GM19372 (cell line): ENCODE results near the gene STK32C.

Experiments used
- ATAC-seq: cut with Tn5 transposase; IDR thresholded peaks from one replicate; pipeline ENCODE4 v1.9.1; 2021; ENCODE audit warnings: mild to moderate bottlenecking, low read depth, moderate library complexity; ENCODE audit not compliant: unreplicated experiment

The STK32C gene

DNA sequence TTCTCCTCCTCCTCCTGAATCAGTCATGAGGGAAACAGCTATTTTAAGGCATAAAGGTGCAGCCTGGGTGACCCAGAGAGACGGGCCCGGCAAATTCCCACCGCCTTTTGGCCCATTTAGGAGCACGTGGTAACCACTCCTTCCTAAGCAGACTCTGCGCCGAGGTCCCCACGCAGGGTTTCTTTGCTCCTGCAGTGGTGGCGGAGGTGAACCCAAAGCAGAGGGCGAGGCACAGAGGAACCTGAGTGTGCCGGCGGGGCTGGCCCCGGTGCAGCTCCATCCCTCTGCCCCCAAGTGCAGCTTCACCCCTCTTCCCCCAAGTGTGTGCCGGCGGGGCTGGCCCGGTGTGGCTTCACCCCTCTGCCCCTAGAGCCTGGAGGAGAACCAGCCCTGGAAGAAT is 70.4 kb downstream of the STK32C start:
- no peak for ATAC-seq

DNA sequence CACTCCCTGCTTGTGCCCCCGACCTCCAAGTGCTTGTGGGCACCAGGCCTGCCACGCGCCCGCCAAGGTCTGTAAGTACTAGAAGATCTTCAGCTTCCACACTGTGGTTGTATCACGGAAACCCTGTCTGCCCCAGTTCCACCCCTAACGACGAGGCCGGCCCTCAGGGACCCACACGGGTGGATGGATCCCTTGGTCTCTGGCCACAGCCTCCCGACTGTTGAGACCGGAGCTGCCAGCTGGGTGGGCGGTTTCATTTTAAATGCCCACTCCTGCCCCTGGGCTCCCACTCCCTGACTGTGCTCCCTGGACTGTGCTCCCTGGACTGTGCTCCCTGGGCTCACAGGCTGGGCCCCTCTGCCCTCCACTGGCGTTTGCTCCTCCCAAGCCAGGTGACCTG is 70.9 kb downstream of the STK32C start:
- ATAC-seq = no peak

DNA sequence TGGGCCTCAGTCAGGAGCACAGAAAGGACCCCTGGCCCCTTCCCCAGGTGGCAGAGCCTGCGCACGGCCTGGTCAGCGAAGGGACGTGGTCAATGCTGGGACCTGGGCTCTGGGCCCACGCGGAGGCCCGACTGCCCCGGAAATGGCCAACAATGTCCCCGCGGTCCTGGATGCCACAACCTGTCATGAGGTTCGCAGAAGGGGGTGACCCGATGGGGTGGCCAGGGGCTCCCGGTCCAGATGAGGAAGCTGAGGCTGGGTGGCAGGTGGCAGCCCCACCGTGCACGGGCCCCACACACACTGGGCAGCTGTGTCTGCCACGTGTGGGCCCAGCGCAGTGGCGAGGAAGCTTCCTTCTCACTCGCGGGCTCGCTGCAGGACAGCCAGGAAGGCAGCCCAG is 71.6 kb downstream of the STK32C start:
- no peak for ATAC-seq

DNA sequence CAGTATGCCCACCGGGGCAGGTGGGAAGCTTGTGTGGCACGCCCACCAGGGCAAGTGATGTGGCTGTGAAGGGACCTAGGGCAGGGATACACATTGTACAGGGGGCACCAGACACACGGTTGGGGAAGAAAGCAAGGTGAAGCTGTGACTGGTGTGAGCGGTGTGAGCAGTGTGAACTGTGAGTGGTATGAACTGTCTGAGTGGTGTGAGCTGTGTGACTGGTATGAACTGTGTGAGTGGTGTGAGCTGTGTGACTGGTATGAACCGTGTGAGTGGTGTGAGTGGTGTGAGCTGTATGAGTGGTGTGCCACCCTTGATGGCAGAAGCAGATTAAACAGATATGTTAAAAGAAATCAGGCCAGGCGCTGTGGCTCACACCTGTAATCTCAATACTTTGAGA is 72.9 kb downstream of the STK32C start:
- ATAC-seq = no peak

DNA sequence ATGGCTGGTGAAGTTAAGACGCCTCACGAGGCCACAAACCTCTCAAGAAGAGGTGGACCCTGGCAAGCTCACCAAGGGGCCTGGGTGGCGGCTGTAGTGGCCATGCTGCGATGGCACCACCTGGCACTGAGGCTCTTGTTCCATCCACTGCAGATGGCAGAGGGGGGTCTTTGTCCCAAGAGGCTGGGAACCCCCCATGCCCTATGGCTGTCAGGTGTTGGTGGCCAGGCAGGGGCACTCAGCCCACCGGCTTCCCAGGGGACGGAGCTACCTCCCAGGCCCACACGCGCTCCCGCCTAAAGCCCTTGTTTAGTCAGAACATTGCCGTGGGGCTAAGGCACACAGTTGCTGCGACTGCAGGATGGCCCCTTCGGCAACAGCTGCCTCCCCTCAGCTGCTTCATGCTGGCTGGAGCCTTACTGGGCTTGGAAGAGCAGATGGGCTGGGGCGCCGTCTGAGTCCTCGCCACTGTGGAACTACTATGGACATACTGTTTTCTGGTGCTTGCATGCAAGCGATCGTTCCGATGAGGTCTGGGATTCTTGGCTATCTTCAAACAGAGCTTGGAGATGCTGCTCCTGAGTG is 74.2 kb downstream of the STK32C start:
- no peak for ATAC-seq

DNA sequence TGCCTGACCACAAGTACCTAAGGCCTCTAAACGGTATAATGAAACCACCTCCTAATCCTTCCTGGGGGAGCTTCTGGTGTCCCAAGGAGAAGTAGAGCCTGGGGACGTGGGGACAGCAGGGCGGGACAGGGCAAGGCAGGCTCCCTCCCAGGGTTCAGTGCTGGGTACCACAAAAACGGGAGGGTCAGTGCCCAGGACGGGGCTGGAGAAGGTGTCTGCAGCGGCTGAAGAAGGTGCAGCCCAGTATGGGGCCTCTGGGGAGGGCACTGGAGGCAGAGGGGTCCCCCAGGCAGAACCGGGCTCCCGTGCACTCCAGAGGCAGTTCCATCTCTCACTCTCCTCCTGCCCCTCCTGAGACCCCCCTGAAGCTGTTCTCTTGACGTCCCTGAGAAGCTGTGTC is 74.8 kb downstream of the STK32C start:
- no peak for ATAC-seq

DNA sequence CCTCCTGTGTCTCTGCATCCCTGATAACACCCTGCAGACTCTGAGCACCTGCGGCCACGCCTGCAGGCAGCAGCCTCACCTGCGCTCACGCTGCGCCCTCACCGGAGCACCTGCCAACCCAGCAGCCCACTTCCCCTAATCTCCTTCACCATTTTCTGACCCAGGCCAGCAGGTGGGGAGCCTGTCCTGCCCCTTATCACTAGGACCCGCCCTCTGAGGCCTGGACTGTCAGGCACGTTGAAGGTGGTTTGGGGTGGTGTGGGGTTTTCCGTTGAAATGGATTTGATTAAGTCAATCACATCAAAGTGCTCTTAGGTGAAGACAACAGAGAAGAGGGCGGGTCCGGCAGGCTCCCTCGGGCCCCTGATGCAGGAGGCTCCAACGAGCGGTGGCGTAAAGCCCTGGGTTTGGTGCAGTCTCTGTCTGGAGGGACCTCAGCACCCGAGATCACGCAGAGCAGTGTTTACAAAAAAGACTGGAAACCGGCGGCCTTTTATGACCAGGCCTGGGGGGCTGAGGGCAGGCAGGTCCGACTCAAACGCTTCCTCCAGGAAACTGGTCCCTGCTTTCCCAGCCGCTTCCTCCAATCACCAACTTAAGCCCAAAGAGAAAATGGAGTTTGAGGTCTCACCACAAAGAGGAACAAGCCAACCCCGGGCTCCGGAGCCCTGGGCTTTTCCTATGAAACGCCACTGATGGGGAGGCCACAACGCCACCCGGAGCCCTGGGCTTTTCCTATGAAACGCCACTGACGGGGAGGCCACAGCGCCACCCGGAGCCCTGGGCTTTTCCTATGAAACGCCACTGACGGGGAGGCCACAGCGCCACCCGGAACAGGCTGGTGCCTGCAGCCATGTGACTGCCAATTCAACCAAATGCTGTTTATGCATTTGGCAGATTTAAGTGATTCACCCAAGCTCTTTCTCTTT is 75.5 kb downstream of the STK32C start:
- ATAC-seq = no peak

DNA sequence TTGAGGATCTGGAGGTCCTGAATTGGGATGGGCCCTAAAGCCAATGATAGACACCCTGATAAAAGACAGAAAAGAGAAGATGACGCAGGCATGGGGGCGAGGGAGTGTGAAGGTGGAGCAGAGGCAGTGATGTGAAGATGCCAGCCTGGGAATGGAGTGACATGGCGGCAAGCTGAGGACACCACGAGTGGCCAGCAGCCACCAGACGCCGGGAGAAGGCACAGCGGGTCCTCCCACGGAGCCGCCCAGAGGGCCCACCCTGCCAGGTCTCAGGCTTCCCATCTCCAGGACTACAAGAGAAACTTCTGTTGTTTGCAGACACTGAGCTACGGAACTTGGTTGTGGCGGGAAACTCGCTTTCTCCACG is 76.1 kb downstream of the STK32C start:
- ATAC-seq = no peak

DNA sequence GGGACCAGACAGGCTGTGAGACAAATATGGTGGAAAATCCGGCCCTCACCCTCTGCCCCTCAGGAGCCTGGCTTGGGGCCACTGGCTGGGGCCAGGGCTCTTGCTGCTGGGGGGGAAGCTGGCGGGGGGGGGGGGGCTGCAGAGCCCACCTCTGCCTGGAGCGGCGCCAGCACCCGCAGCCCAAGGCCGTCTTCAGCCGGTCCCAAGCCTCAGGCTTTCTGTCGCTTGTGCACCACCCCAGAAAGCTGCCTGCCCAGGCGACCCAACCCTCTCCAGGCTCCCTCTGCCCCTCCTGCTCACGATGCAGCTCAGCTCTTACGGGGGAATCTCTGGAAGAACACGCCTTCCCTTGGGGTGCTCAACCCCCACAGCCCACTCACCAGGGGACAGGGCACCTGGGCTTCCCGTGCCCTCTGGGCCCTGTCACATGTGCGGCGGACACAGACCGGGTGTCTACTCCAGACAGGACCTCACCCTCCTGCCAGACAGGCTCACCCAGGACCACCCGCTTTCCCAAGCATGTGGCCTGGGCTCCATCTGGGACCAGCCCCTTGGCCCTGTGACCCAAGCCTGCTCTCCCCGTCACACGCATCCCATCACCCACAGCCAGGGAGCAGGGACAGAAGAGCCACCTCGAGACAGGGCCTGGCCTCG is 77.1 kb downstream of the STK32C start:
- no peak for ATAC-seq

DNA sequence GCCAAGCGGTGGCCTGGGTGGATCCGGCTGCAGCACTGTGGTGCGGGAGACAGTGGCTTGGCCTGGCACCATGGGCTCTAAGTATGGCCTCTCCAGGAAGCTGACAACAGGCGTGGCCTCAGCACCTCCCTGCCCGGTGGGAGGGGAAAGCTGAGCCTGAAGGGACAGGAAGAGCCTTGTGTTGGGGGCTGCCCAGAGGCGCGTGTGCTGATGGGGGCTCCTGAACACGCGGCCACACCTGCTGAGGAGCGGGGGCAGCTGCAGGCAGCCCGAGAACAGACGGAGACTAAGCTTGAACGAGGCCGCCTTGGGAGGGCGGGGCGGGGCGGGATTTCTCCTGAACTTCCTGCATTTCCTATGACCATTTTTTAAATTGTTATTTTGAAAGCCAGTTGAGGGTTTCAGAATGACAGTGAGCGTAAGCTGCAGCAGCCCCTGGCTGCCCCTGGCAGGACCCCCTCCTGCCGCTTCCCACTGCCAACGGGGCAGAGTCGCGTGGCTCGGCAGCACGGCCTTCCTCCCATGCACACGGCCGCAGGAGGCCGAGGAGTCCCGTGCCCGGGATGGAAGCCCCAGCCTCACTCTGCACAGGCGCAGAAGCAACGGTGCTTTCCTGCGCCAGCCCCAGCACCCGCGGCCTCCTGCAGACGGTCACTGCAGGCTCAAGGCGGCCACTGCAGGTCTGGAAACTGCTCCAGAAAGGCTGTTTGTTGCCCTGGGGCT is 77.8 kb downstream of the STK32C start:
- ATAC-seq = peak; percentile 53

DNA sequence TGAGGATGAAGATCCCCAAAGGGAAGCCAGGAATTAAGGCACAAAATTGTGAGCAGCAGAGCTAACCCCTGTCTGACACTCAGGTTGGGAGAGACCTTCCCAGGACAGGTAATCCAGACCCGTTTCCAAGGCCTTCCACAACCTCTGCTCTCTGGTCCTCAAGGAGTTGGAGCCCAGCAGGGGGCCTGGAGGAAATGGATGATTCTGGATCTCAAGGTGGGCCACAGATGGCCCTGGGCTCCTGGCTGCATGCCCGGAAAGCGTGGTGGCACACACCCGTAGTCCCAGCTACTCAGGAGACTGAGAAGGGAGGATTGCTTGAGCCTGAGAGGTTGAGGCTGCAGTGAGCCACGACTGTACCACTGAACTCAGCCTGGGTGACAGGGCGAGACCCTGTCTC is 78.7 kb downstream of the STK32C start:
- ATAC-seq = no peak

DNA sequence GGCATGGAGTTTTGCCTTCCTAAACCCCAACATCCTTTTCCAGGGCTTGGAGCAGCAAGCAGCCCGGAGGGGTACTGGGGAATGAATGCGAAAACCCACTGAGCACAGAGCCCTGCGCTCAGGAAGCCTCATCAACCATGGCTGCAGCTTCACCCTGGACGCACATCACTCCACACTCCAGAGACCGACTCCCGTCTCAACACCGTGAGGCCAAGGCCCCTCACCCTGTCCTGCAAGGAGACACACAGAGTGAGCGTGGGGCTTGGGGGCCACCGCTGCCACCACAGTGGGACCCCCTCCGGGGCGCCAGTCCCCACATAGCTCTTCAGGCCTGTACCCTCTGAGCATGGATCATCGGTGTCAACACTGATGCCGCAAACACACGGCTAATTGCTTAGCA is 79.1 kb downstream of the STK32C start:
- no peak for ATAC-seq

DNA sequence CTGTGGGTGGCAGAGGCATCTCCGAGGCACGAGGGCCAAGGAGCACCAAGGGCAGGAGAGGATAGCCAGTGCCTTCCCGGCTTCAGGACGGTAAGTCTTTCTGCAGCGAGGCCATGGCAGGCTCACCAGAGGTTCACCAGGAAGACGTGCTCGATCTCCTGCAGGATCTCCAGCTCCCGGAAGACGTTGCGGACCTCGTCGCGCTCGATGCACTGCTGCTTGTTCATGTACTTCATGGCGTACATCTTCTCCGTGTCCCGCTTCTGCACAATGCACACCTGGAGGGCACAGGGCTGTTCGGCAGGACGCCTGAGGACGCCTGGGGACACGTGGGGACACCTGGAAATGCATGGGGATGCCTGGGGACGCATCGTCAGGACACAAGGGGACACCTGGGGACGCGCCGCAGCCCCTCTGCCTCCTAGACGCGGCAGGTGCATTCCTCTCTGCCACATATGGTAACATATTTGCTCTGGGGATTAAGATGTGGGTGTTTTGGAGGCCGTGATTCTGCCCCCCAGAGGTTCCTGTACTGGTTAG is 79.8 kb downstream of the STK32C start:
- ATAC-seq = no peak

DNA sequence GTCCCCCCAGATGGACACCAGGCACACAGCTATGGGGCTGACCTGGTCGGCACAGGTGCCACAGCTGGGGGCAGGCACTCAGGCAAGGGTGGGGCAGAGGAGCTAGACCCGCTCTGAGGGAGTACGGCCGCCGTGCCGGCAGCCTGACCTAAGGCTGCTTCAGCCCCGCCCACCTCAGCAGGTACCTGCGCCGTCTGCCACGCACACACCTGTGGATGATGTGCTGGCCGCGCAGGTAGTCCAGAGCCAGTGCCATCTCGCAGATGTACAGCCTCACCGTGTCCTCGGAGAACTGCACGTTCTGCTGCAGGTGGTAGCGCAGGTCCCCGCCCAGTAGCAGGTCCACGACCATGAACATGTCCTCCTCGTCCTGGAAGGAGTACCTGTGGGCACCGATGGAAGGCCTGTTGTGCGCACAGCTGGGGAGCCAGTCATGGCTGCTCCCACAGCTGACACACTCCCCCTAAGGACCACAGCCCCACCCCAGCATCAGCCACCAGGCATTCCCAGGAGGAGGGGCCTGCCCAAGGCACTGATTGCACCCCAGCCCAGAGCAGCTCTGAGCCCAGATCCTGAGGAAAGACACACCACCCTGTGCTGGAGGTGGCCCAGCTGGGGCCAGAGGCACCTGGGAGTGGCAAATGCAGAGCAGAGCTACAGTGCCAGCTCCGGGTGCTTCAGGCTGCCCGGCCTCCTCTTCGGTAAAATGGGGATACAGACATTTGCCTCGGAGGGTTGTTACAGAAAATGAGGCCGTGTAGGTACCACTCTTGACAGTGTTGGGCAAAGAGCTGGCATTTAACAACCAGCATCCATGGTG is 81.0 kb downstream of the STK32C start:
- ATAC-seq = no peak

DNA sequence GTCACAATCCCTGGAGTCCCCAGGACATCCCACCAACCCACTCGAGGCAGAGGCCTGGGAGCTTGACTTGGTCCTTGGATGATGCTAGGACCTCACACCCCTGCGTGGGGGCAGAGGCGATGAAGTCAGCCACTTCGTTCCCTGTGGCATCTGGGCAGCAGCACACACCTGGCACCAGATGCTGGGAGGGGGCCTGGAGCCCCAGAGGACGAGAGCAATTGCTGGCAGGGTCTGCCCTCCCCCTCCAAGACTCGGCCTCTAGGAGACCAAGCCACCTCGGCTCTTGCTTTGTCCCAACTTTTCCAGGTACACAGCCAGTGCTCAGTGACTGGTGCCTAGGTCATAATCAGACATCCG is 81.9 kb downstream of the STK32C start:
- ATAC-seq = no peak

DNA sequence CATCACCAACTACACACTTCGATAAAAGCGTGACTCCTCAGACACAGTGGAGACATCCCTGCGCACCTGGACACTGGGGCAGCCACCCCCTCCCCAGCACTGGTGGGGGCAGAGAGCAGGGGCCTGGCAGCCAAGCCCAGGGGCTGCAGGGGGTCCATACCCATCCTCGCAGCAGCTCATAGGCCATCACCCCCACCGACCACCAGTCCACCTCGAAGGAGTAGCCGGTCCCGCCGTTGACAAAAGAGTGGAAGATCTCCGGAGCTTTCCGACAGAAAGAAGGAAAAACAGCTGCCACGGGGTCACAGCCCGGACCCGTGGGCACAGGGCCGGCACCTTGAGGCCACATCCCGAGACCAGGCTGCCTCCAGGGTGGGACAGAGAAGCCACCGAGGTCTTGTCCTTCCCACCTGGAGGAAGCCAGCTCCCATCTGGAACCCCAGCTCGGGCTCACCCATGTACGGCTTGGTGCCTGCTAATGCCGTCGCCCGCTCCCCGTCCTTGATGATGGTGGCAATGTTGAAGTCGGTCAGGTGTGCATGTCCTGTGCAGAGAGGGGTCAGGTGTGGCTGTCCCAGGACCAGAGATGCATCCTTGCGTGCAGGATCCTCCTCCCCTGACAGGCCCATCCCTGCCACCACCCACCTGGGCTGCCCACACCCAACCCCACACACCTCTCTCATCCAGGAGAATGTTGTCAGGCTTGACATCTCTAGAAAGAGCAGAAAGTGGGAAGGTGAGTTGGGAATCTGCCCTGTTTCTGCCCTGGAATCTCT is 82.5 kb downstream of the STK32C start:
- ATAC-seq = no peak

DNA sequence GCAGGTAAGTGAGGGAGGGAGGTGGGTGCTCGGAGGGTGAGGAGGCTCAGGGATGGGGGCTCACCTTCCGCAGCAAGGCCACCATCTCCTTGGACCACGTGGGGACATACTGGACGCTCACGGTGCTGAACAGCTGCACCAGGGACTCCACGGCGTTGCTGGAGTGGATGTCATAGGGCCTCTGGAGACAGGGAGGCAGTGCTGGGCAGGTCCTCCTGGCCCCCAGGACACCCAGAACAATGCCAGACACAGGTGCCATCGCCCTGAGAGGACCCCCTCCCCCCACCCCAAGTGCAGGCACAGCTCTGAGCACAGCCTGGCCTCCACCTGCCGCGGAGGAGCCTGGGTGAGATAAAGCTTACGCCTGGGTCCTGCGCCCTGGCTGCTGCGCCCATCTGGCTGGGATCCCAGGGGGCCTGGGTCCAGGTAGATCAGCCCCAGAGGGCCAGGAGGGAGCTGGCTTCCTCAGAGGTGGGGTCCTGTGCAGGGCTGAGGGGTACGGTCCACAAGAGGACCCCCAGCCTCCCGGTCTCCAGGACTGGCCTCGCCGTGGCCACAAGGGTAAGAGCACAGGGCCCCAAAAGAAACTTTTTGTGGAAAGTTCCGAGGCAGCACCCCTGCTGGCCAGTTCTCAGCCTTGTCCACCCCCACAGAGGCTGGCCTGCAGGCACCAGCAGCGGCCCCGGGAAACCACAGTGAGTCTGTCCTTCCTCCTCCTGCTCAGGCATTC is 83.2 kb downstream of the STK32C start:
- no peak for ATAC-seq

DNA sequence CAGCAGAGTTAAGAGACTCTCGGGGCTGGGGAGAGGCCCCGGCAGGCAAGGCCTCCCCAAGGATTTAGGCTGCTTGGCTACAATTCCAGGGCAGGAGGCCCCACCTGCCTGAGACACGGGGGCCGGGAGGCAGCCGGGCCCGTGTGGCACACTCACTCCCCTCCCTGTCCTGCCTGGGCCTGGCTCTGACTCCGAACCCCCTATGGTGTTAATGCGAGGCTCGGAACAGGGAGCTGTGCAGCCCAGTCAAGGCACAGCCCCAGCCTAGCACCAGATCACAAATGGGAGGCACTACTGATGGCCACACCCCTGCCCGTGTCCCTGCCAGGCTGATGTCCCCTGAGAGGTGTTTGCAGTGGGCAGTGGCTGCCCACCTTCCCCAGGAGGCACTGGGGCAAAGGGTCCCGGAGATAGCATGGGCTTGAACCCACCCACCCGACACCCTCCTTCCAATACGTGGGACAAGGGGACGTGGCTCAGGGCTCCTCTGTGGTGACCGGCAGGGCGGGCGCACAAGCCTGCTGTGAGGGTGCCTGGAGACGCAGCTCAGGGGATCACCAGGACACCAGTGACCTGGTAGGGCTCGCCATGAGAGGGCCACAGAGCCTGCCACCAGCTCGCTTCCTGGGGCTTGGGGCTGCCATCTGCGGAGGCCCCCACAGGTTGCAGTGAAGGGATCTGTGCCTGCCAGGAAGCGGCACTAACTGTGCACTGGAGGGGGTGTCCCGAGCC is 84.0 kb downstream of the STK32C start:
- no peak for ATAC-seq
